ENCODE results near the gene YY1AP1.
"Not testable (repeated sequence)": the region's sequence is repeated elsewhere in the genome, so short reads cannot be mapped to it uniquely, and the experiment has no call there.

- TF ChIP-seq SMARCA5 (IDR thresholded peaks at IDR 0.05); BACH1 (IDR thresholded peaks at IDR 0.05; ENCODE audit: borderline replicate concordance); NFYB (IDR thresholded peaks at IDR 0.05; ENCODE audit: insufficient read depth, low read depth, low read length); MYC (IDR thresholded peaks at IDR 0.05; ENCODE audit: insufficient read depth, insufficient read length, insufficient replicate concordance, low read length, severe bottlenecking); POLR2A (IDR thresholded peaks at IDR 0.05; ENCODE audit: low read depth, low read length); CTCF (IDR thresholded peaks at IDR 0.05 in 2 of 3, conservative IDR thresholded peaks at IDR 0.05 in 1 of 3; ENCODE audit: control insufficient read depth in 2 of 3, extremely low read depth in 1 of 3, insufficient read depth in 1 of 3, low read depth in 3 of 3, low read length in 3 of 3); REST (IDR thresholded peaks at IDR 0.05; ENCODE audit: low read depth, low read length); CREM (IDR thresholded peaks at IDR 0.05; ENCODE audit: low read depth); ATF2 (IDR thresholded peaks at IDR 0.05; ENCODE audit: low read length): not testable (repeated sequence)
- TF ChIP-seq, protein P1, sequence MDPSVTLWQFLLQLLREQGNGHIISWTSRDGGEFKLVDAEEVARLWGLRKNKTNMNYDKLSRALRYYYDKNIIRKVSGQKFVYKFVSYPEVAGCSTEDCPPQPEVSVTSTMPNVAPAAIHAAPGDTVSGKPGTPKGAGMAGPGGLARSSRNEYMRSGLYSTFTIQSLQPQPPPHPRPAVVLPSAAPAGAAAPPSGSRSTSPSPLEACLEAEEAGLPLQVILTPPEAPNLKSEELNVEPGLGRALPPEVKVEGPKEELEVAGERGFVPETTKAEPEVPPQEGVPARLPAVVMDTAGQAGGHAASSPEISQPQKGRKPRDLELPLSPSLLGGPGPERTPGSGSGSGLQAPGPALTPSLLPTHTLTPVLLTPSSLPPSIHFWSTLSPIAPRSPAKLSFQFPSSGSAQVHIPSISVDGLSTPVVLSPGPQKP (IDR thresholded peaks at IDR 0.05; ENCODE audit: low read depth, low read length), result not testable (repeated sequence)
Observed at GRCh38 chr1:155626428-155626827, 62.1 kb downstream of the YY1AP1 start.
